Measurements from ENCODE around the gene ASIC4.

Gene ASIC4

GRCh38 chr2:219498280-219499057, 15.8 kb upstream of the ASIC4 start, which contains the start of gene GMPPA:
TSS of gene GMPPA (plus strand) at chr2:219498891. CDS start at chr2:219499976, 1,085 bp downstream.
- peak; percentile 89 for DNase-seq

GRCh38 chr2:219499058-219499307, 15.3 kb upstream of the ASIC4 start:
- no peak for DNase-seq

- DNase-seq, result no peak
Observed at GRCh38 chr2:219499555-219499954, 14.7 kb upstream of the ASIC4 start.

- DNase-seq, result no peak
Observed at GRCh38 chr2:219500135-219500534, 14.1 kb upstream of the ASIC4 start.

- no peak for DNase-seq
Observed at GRCh38 chr2:219501849-219502248, 12.4 kb upstream of the ASIC4 start.

- no peak for DNase-seq
Observed at GRCh38 chr2:219502618-219503017, 11.7 kb upstream of the ASIC4 start.

- DNase-seq, result no peak
Observed at GRCh38 chr2:219505585-219505984, 8.7 kb upstream of the ASIC4 start.

GRCh38 chr2:219506153-219506801, 8.0 kb upstream of the ASIC4 start:
- DNase-seq, result no peak

- DNase-seq, result no peak
Observed at GRCh38 chr2:219506802-219507526, 7.3 kb upstream of the ASIC4 start.

GRCh38 chr2:219507581-219508443, 6.5 kb upstream of the ASIC4 start:
- no peak for DNase-seq

GRCh38 chr2:219508444-219508734, 5.9 kb upstream of the ASIC4 start:
- no peak for DNase-seq

- DNase-seq, result no peak
Observed at GRCh38 chr2:219508971-219509779, 5.1 kb upstream of the ASIC4 start.

GRCh38 chr2:219509780-219510511, 4.3 kb upstream of the ASIC4 start:
- DNase-seq, result peak; percentile 44

GRCh38 chr2:219510512-219511135, 3.7 kb upstream of the ASIC4 start:
- no peak for DNase-seq

- DNase-seq, result no peak
Observed at GRCh38 chr2:219511547-219512325, 2.5 kb upstream of the ASIC4 start.

GRCh38 chr2:219512524-219513216, 1.6 kb upstream of the ASIC4 start:
- DNase-seq, result no peak

GRCh38 chr2:219513787-219514186, 495 bp upstream of the ASIC4 start:
- no peak for DNase-seq

- no peak for DNase-seq
Observed at GRCh38 chr2:219514836-219515235, 554 bp downstream of the ASIC4 start.

- DNase-seq, result no peak
Observed at GRCh38 chr2:219515874-219516629, 1.8 kb downstream of the ASIC4 start.

Measured in effector CD4-positive, alpha-beta T cell (primary cell).